Ovary (tissue), 9 donors: Measurements from ENCODE around the gene FAM193A. TPM values are rescaled to one million over a fixed set of nuclear protein-coding genes. Genes with fewer than 3 reads are reported as not detected.
"Not testable (repeated sequence)": the region's sequence is repeated elsewhere in the genome, so short reads cannot be mapped to it uniquely, and the experiment has no call there.

Source experiments
- DNase-seq, 5 donors: peaks; one replicate each; pipeline ENCODE4 v3.0.0-alpha.2; 2019 to 2020
- H3K27ac ChIP-seq, 2 donors: fragments of 200-600 bp; one replicate each; pipeline versions ENCODE4 v1.5.1 to v1.8.0; 2019 to 2022
- H3K27me3 ChIP-seq: fragments of 200-600 bp; one replicate; pipeline ENCODE4 v1.8.0; 2022
- H3K36me3 ChIP-seq: fragments of 200-600 bp; sonication (generic); one replicate; pipeline ENCODE4 v1.5.1; 2019
- H3K4me1 ChIP-seq: one replicate; pipeline ENCODE4 v1.8.1; 2013; ENCODE audit warnings: mild to moderate bottlenecking, moderate library complexity; ENCODE audit not compliant: insufficient read depth
- H3K4me3 ChIP-seq: fragments of 200-600 bp; sonication (generic); one replicate; pipeline ENCODE4 v1.5.1; 2017
- H3K9me3 ChIP-seq, 2 donors: fragments of 200-600 bp in 1 of 2; sonication (generic) in 1 of 2; one replicate each; pipeline versions ENCODE4 v1.5.1 to v1.8.1; 2013 to 2019; ENCODE audit warnings: mild to moderate bottlenecking in 1 of 2, moderate library complexity in 1 of 2
- CTCF ChIP-seq, 3 donors: fragments of 450-650 bp in 2 of 3; fragments of 200-600 bp in 1 of 3; IDR thresholded peaks; one replicate each; pipeline versions ENCODE4 v1.5.1 to v1.8.0; 2016 to 2022; ENCODE audit warnings: antibody characterized with exemption in 3 of 3, mild to moderate bottlenecking in 1 of 3
- EP300 ChIP-seq: sonication (generic); formaldehyde crosslinking; IDR thresholded peaks from one replicate; pipeline ENCODE4 v1.6.1; 2017; ENCODE audit warnings: antibody characterized with exemption
- POLR2A ChIP-seq: fragments of 450-650 bp; IDR thresholded peaks from one replicate; pipeline ENCODE4 v1.6.1; 2017; ENCODE audit warnings: antibody characterized with exemption, mild to moderate bottlenecking, moderate library complexity
- WGBS, 3 donors: extraction: QIAGEN DNeasy Blood & Tissue Kit in 1 of 3; methylation state at CpG; one replicate each; pipeline versions ENCODE4 v1.1.5 to v1.1.7; 2013 to 2017; 5-methylcytosine and 5-hydroxymethylcytosine counted together
- intact Hi-C, 4 donors: fragments of 100-400 bp; cut with DNase I; formaldehyde crosslinking; loops; one replicate each; pipeline versions ENCODE4 v1.11.0 to v1.15.1; 2022 to 2023
- polyA plus RNA-seq, 2 donors: library from polyadenylated mRNA; stranded (reverse); fragments of 200-250 nt in 1 of 2; fragments of 350-450 nt in 1 of 2; fragmentation: Illumina TruSeq in 1 of 2; extraction: RNeasy Lipid Tissue Mini Kit (QIAGEN cat#74804) in 1 of 2; gene quantifications; one replicate each; pipeline ENCODE4 v1.2.3, GENCODE V29; 2013 to 2014
- total RNA-seq, 7 donors: library from RNA; depleted of rRNA in 2 of 7; stranded (reverse); fragments of >200 nt in 2 of 7; fragmentation: NEBNext Ultra II Directional in 3 of 7; extraction: Animal tissue kit (Norgen Biotek cat#: 25700) in 3 of 7; gene quantifications; one replicate each; pipeline versions ENCODE4 v1.1.0 to v1.2.4, GENCODE V29; 2016 to 2023
- donor health status: DM: no; HTN: no; CAD: no; lungs with moderate emphysema.
- donor health status: DM: no; HTN: no; CAD: no.
- donor health status: Bipolar disorder and iron deficiency.
- donor health status: DM: yes; HTN: yes; CAD: no.
- donor health status: DM: no; HTN: no; CAD: no.
- donor health status: DM: yes; HTN: yes; CAD: no.

FAM193A gene
- total and polyA plus RNA-seq, 9 donors: 16.0 to 39.1 (median 28.7) TPM

GRCh38 chr4:2587213-2587823 lies 50.9 kb downstream of the FAM193A start:
- TF ChIP-seq POLR2A: no peak
- TF ChIP-seq EP300: no peak
- no peak for TF ChIP-seq CTCF (IDR thresholded peaks at IDR 0.05)
- 9 to 12% (median 10%) methylated on average over 8 of the region's 8 CpGs for WGBS, 3 donors
- Histone ChIP-seq H3K27me3 (no peaks in the 10 kb centered on the region), H3K27ac (no peak overlapping the region), H3K9me3 (no peaks in the 10 kb centered on the region), H3K4me1 (peaks cover 32% of the 10 kb centered on the region), H3K4me3 (no peak overlapping the region), H3K36me3 (no peaks in the 10 kb centered on the region)
- no peak for DNase-seq
- intact Hi-C loops: no loop called here

GRCh38 chr4:2588259-2588658 lies 51.8 kb downstream of the FAM193A start:
- H3K9me3 ChIP-seq: no peaks in the 10 kb centered on the region
- 84 to 88% (median 87%) methylated on average over 3 of the region's 3 CpGs for WGBS, 3 donors
- H3K4me3 ChIP-seq: no peak overlapping the region
- no peak overlapping the region for H3K27ac ChIP-seq
- H3K4me1 ChIP-seq: peaks cover 30% of the 10 kb centered on the region
- intact Hi-C loops: no loop called here
- H3K36me3 ChIP-seq: no peaks in the 10 kb centered on the region
- TF ChIP-seq EP300: no peak
- no peak for TF ChIP-seq CTCF (IDR thresholded peaks at IDR 0.05)
- TF ChIP-seq POLR2A: no peak
- no peak for DNase-seq
- no peaks in the 10 kb centered on the region for H3K27me3 ChIP-seq

- no peak for TF ChIP-seq CTCF (IDR thresholded peaks at IDR 0.05)
- TF ChIP-seq POLR2A: no peak
- no peak for TF ChIP-seq EP300
- H3K36me3 ChIP-seq: no peaks in the 10 kb centered on the region
- peak in 4 of 5 donors; percentile 28 to 53 (median 40) for DNase-seq
- peaks cover 35% of the 10 kb centered on the region for H3K4me1 ChIP-seq
- no peaks in the 10 kb centered on the region for H3K27me3 ChIP-seq
- H3K4me3 ChIP-seq: no peak overlapping the region
- WGBS, 3 donors: 8 to 26% (median 10%) methylated on average over 8 of the region's 8 CpGs
- H3K27ac ChIP-seq: peak overlapping the region in 1 of 2 donors; percentile 31
- intact Hi-C loops: no loop called here
- H3K9me3 ChIP-seq: no peaks in the 10 kb centered on the region
These were observed 54.7 kb downstream of the FAM193A start for GRCh38 chr4:2591189-2591588.

GRCh38 chr4:2592014-2592413 lies 55.6 kb downstream of the FAM193A start:
- H3K4me3 ChIP-seq, H3K36me3 ChIP-seq, H3K9me3 ChIP-seq, intact Hi-C loops, H3K27ac ChIP-seq, H3K27me3 ChIP-seq, DNase-seq: not testable (repeated sequence)
- WGBS, 3 donors: 86 to 87% (median 87%) methylated on average over 12 of the region's 12 CpGs
- peaks cover 38% of the 10 kb centered on the region for H3K4me1 ChIP-seq

GRCh38 chr4:2592572-2592971 lies 56.1 kb downstream of the FAM193A start:
- H3K9me3 ChIP-seq: no peaks in the 10 kb centered on the region
- intact Hi-C loops: no loop called here
- H3K4me3 ChIP-seq: no peak overlapping the region
- no peak for DNase-seq
- H3K27me3 ChIP-seq: no peaks in the 10 kb centered on the region
- peaks cover 34% of the 10 kb centered on the region for H3K4me1 ChIP-seq
- 74 to 77% (median 74%) methylated on average over 6 of the region's 6 CpGs for WGBS, 3 donors
- H3K27ac ChIP-seq: no peak overlapping the region
- no peak for TF ChIP-seq POLR2A
- TF ChIP-seq CTCF (IDR thresholded peaks at IDR 0.05): no peak
- TF ChIP-seq EP300: no peak
- no peaks in the 10 kb centered on the region for H3K36me3 ChIP-seq
